Daoy (cell line): ENCODE measurements around the gene BLM. TPM values are rescaled to one million over a fixed set of nuclear protein-coding genes. Genes with fewer than 3 reads are reported as not detected.
A peak's percentile ranks its signal among the peaks of the same experiment; 100 is the strongest.
"Not testable (repeated sequence)": the region's sequence is repeated elsewhere in the genome, so short reads cannot be mapped to it uniquely, and the experiment has no call there.

Source experiments
- DNase-seq: peaks from one replicate; pipeline ENCODE4 v3.0.0-alpha.2; 2015; ENCODE audit warnings: low read depth
- total RNA-seq: library from RNA; depleted of rRNA; stranded (reverse); fragments of >200 nt; shearing (Covaris generic); gene quantifications from 2 replicates; pipeline ENCODE4 v1.2.3, GENCODE V29; 2014; rRNA removed

Gene BLM
- total RNA-seq, 1 experiment from 2014 or later = 24.8 TPM

GRCh38 chr15:90845201-90845949 lies 128.2 kb downstream of the BLM start:
- DNase-seq = peak; percentile 93

GRCh38 chr15:90849424-90849823 lies 132.3 kb downstream of the BLM start:
- not testable (repeated sequence) for DNase-seq

- DNase-seq = no peak
These were observed 134.0 kb downstream of the BLM start for GRCh38 chr15:90851114-90851513.

- DNase-seq = no peak
These were observed 134.8 kb downstream of the BLM start for GRCh38 chr15:90851940-90852339.

GRCh38 chr15:90855139-90855538 lies 138.0 kb downstream of the BLM start:
- DNase-seq = no peak

- DNase-seq = no peak
These were observed 140.2 kb downstream of the BLM start for GRCh38 chr15:90857337-90857736.

GRCh38 chr15:90857883-90858443 lies 140.8 kb downstream of the BLM start:
- no peak for DNase-seq

- no peak for DNase-seq
These were observed 142.3 kb downstream of the BLM start for GRCh38 chr15:90859234-90860131.

- DNase-seq = no peak
These were observed 143.3 kb downstream of the BLM start for GRCh38 chr15:90860450-90860849.

GRCh38 chr15:90860942-90861675 lies 144.0 kb downstream of the BLM start:
- peak; percentile 43 for DNase-seq

GRCh38 chr15:90862487-90862886 lies 145.3 kb downstream of the BLM start:
- no peak for DNase-seq

GRCh38 chr15:90862964-90863778 lies 146.0 kb downstream of the BLM start:
- DNase-seq = no peak

- no peak for DNase-seq
These were observed 146.8 kb downstream of the BLM start for GRCh38 chr15:90863987-90864386.

- peak; percentile 65 for DNase-seq
These were observed 147.4 kb downstream of the BLM start for GRCh38 chr15:90864507-90864906.

GRCh38 chr15:90865702-90866101 lies 148.6 kb downstream of the BLM start:
- DNase-seq = no peak

Other genes with a start within 250 kb of the BLM start
- 7.0 TPM in 2 replicates for gene CRTC3, start 187.4 kb upstream of the BLM start, total RNA-seq
- 48.8 and 51.5 TPM in 2 replicates for gene FURIN, start 151.2 kb downstream of the BLM start, total RNA-seq
- 0.36 and 0.46 TPM in 2 replicates for gene FES, start 167.2 kb downstream of the BLM start, total RNA-seq
- gene MAN2A2, start 186.0 kb downstream of the BLM start, total RNA-seq = 2.1 and 8.2 TPM in 2 replicates
- gene HDDC3, start 215.2 kb downstream of the BLM start, total RNA-seq = 10.2 and 17.6 TPM in 2 replicates
- 48.7 and 57.5 TPM in 2 replicates for gene UNC45A, start 217.9 kb downstream of the BLM start, total RNA-seq
- gene RCCD1, start 237.5 kb downstream of the BLM start, total RNA-seq = 13.6 and 19.8 TPM in 2 replicates